AG04450 (cell line): Measurements from ENCODE around the gene KSR2. TPM values are rescaled to one million over a fixed set of nuclear protein-coding genes. Genes with fewer than 3 reads are reported as not detected.

ENCODE experiments used
- CTCF ChIA-PET: fragments of 300-600, 350-600 bp; formaldehyde crosslinking; extraction: SDS; loops from one replicate; lab custom pipeline; 2022; ENCODE audit warnings: antibody characterized with exemption, inconsistent platforms; lab: Charles Lee
- POLR2A ChIA-PET: fragments of 350-600 bp; formaldehyde crosslinking; extraction: SDS; loops from one replicate; lab custom pipeline; 2021; ENCODE audit warnings: antibody characterized with exemption, inconsistent platforms; lab: Yijun Ruan, JAX
- DNase-seq: peaks from one replicate; pipeline ENCODE4 v3.0.0-alpha.2; 2011; ENCODE audit warnings: low read depth, low spot score
- H3K27ac ChIP-seq: one replicate; pipeline ENCODE4 v1.5.1; 2012; ENCODE audit warnings: low read depth, low read length, control low read depth
- H3K27me3 ChIP-seq: one replicate; pipeline ENCODE4 v1.6.0; 2012; ENCODE audit warnings: low read length; ENCODE audit not compliant: control insufficient read depth, insufficient read depth
- H3K4me3 ChIP-seq: 2 replicates; pipeline ENCODE4 v1.5.1; 2011; ENCODE audit warnings: mild to moderate bottlenecking, low read depth, low read length, control low read depth
- H3K9me3 ChIP-seq: 2 replicates; pipeline ENCODE4 v1.5.1; 2012; ENCODE audit warnings: low read length; ENCODE audit not compliant: control insufficient read depth, insufficient read depth
- CTCF ChIP-seq: IDR thresholded peaks from 2 replicates; pipeline ENCODE4 v1.5.1; 2011; ENCODE audit warnings: low read depth, low read length, control low read depth, inconsistent platforms
- polyA plus RNA-seq: library from polyadenylated mRNA; depleted of rRNA; stranded (reverse); fragments of >200 nt; gene quantifications from 2 replicates; pipeline ENCODE4 v1.2.3, GENCODE V29; 2011

The KSR2 gene
- polyA plus RNA-seq, 1 experiment, result not detected

GRCh38 chr12:117661471-117661870, 307.3 kb downstream of the KSR2 start:
- Histone ChIP-seq H3K27ac (no peak overlapping the region), H3K4me3 (no peak overlapping the region), H3K9me3 (peaks cover 27% of the 10 kb centered on the region), H3K27me3 (no peaks in the 10 kb centered on the region)
- ChIA-PET POLR2A (no interaction called here), CTCF (no interaction called here)
- no peak for DNase-seq
- TF ChIP-seq CTCF, result no peak

- Histone ChIP-seq H3K27ac (no peak overlapping the region), H3K9me3 (peaks cover 24% of the 10 kb centered on the region), H3K27me3 (no peaks in the 10 kb centered on the region), H3K4me3 (no peak overlapping the region)
- DNase-seq, result no peak
- POLR2A ChIA-PET, result no interaction called here
- CTCF ChIA-PET, result no interaction called here
- TF ChIP-seq CTCF, result no peak
Observed at GRCh38 chr12:117660896-117661295, 307.9 kb downstream of the KSR2 start.

GRCh38 chr12:117658226-117658625, 310.6 kb downstream of the KSR2 start:
- POLR2A ChIA-PET, result no interaction called here
- H3K27ac ChIP-seq, result no peak overlapping the region
- CTCF ChIA-PET, result no interaction called here
- no peaks in the 10 kb centered on the region for H3K27me3 ChIP-seq
- no peak for DNase-seq
- TF ChIP-seq CTCF, result no peak
- no peak overlapping the region for H3K4me3 ChIP-seq
- peaks cover 13% of the 10 kb centered on the region for H3K9me3 ChIP-seq

GRCh38 chr12:117649796-117650195, 319.0 kb downstream of the KSR2 start:
- ChIA-PET CTCF (no interaction called here), POLR2A (no interaction called here)
- Histone ChIP-seq H3K27me3 (no peaks in the 10 kb centered on the region), H3K4me3 (no peak overlapping the region), H3K27ac (no peak overlapping the region), H3K9me3 (peaks cover 8% of the 10 kb centered on the region)
- no peak for TF ChIP-seq CTCF
- no peak for DNase-seq

- Histone ChIP-seq H3K27me3 (no peaks in the 10 kb centered on the region), H3K9me3 (peaks cover 11% of the 10 kb centered on the region), H3K4me3 (no peak overlapping the region), H3K27ac (no peak overlapping the region)
- ChIA-PET POLR2A (no interaction called here), CTCF (no interaction called here)
- no peak for TF ChIP-seq CTCF
- DNase-seq, result no peak
Observed at GRCh38 chr12:117646520-117646919, 322.3 kb downstream of the KSR2 start.
